H1 (cell line): ENCODE measurements around the gene ADGRF1. TPM values are rescaled to one million over a fixed set of nuclear protein-coding genes. Genes with fewer than 3 reads are reported as not detected.

Experiments
- CTCF ChIA-PET: fragments of 300-600 bp; sonication (Branson Sonifier 250); formaldehyde crosslinking; loops from one replicate; lab custom pipeline; 2021; ENCODE audit not compliant: partially characterized antibody; lab: Charles Lee
- POLR2A ChIA-PET: fragments of 300-600 bp; sonication (Branson Sonifier 250); formaldehyde crosslinking; loops from one replicate; lab custom pipeline; 2021; ENCODE audit warnings: inconsistent platforms; ENCODE audit not compliant: partially characterized antibody; lab: Charles Lee
- DNase-seq, 2 experiments: peaks; one replicate each; pipeline versions ENCODE4 v3.0.0 to v3.0.0-alpha.2; 2010 to 2022; ENCODE audit warnings: low spot score in 2 of 2, low read depth in 1 of 2, mixed read lengths in 1 of 2
- FAIRE-seq: peaks from 2 replicates; lab custom pipeline; 2011; peaks lifted over from hg19 to GRCh38; lab: Jason Lieb, UNC
- H2AFZ ChIP-seq: 2 replicates; pipeline ENCODE4 v1.8.1; 2012; ENCODE audit warnings: low read length, inconsistent platforms
- H2AK5ac ChIP-seq: 2 replicates; pipeline ENCODE4 v1.6.1; 2013; ENCODE audit warnings: low read depth, low read length
- H2BK120ac ChIP-seq: replicated peaks from 2 replicates; pipeline ENCODE3; 2013; ENCODE audit warnings: low read depth, low read length, inconsistent platforms
- H2BK12ac ChIP-seq: 2 replicates; pipeline ENCODE4 v1.6.1; 2013; ENCODE audit warnings: low read depth, low read length
- H2BK15ac ChIP-seq: 2 replicates; pipeline ENCODE4 v1.6.1; 2013; ENCODE audit warnings: low read length
- H2BK20ac ChIP-seq: 2 replicates; pipeline ENCODE4 v1.6.1; 2013; ENCODE audit warnings: low read length
- H2BK5ac ChIP-seq: 2 replicates; pipeline ENCODE4 v1.6.1; 2013; ENCODE audit warnings: low read depth, low read length
- H3K14ac ChIP-seq: 2 replicates; pipeline ENCODE4 v1.6.1; 2013; ENCODE audit warnings: inconsistent platforms; ENCODE audit not compliant: insufficient read length
- H3K18ac ChIP-seq: 2 replicates; pipeline ENCODE4 v1.6.1; 2013; ENCODE audit warnings: low read length; ENCODE audit errors: extremely low read depth
- H3K23ac ChIP-seq: 2 replicates; pipeline ENCODE4 v1.6.1; 2013; ENCODE audit warnings: inconsistent platforms; ENCODE audit not compliant: insufficient read length
- H3K23me2 ChIP-seq: 2 replicates; pipeline ENCODE4 v1.6.1; 2013; ENCODE audit warnings: low read depth, low read length
- H3K27ac ChIP-seq: 2 replicates; pipeline ENCODE4 v1.6.1; 2011; ENCODE audit warnings: low read depth, low read length, inconsistent platforms
- H3K27me3 ChIP-seq, 4 experiments: replicated peaks in 1 of 4; 1 replicate in 1 of 4; 2 replicates in 3 of 4; pipeline versions ENCODE4 v1.6.1 to v1.8.1; 2011 to 2013; ENCODE audit warnings: low read length in 3 of 4, mild to moderate bottlenecking in 3 of 4, inconsistent platforms in 2 of 4, mixed read lengths in 2 of 4, moderate library complexity in 1 of 4; ENCODE audit not compliant: control insufficient read depth in 3 of 4, insufficient read depth in 3 of 4; ENCODE audit errors: extremely low read depth in 1 of 4
- H3K36me3 ChIP-seq, 4 experiments: 2 replicates each; pipeline versions ENCODE4 v1.6.1 to v1.8.1; 2011 to 2013; ENCODE audit warnings: mild to moderate bottlenecking in 4 of 4, low read length in 3 of 4, moderate library complexity in 2 of 4, control low read depth in 1 of 4, inconsistent platforms in 1 of 4; ENCODE audit not compliant: insufficient read depth in 4 of 4, control insufficient read depth in 2 of 4
- H3K4ac ChIP-seq: replicated peaks from 2 replicates; pipeline ENCODE3; 2013; ENCODE audit warnings: low read length, low read depth, mixed read lengths, inconsistent platforms; ENCODE audit not compliant: insufficient read length
- H3K4me1 ChIP-seq, 4 experiments: replicated peaks in 1 of 4; 1 replicate in 1 of 4; 2 replicates in 3 of 4; pipeline versions ENCODE4 v1.6.1 to v1.8.1; 2011 to 2013; ENCODE audit warnings: low read length in 3 of 4, inconsistent platforms in 2 of 4, mixed read lengths in 1 of 4; ENCODE audit not compliant: insufficient read depth in 4 of 4, control insufficient read depth in 3 of 4
- H3K4me2 ChIP-seq, 2 experiments: 2 replicates each; pipeline versions ENCODE4 v1.6.1 to v1.8.1; 2011 to 2013; ENCODE audit warnings: low read depth in 2 of 2, low read length in 2 of 2, control low read depth in 1 of 2, inconsistent platforms in 1 of 2, mild to moderate bottlenecking in 1 of 2; ENCODE audit not compliant: insufficient read depth in 1 of 2
- H3K4me3 ChIP-seq, 4 experiments: fragments of 200-600, 300-600 bp in 1 of 4; sonication (generic), shearing (Covaris generic), sonication (Bioruptor Twin) in 1 of 4; 2 replicates each; pipeline versions ENCODE4 v1.5.1 to v1.8.1; 2011 to 2016; ENCODE audit warnings: low read length in 4 of 4, low read depth in 3 of 4, control low read depth in 2 of 4, inconsistent platforms in 2 of 4, mild to moderate bottlenecking in 2 of 4, mixed read lengths in 1 of 4, moderate library complexity in 1 of 4; ENCODE audit not compliant: insufficient read depth in 2 of 4; ENCODE audit errors: extremely low read depth in 1 of 4
- H3K56ac ChIP-seq: replicated peaks from 2 replicates; pipeline ENCODE3; 2013; ENCODE audit warnings: low read depth, mild to moderate bottlenecking, mixed read lengths, low read length, inconsistent platforms; ENCODE audit not compliant: insufficient read length
- H3K79me1 ChIP-seq: 2 replicates; pipeline ENCODE4 v1.6.1; 2013; ENCODE audit warnings: low read depth, low read length, control low read depth
- H3K79me2 ChIP-seq, 2 experiments: 2 replicates each; pipeline versions ENCODE4 v1.6.1 to v1.8.1; 2012 to 2013; ENCODE audit warnings: low read length in 2 of 2, mild to moderate bottlenecking in 2 of 2, inconsistent platforms in 1 of 2; ENCODE audit not compliant: insufficient read depth in 2 of 2, control insufficient read depth in 1 of 2
- H3K9ac ChIP-seq, 4 experiments: replicated peaks in 1 of 4; 1 replicate in 1 of 4; 2 replicates in 3 of 4; pipeline versions ENCODE4 v1.6.1 to v1.8.1; 2011 to 2013; ENCODE audit warnings: low read depth in 3 of 4, low read length in 3 of 4, control low read depth in 2 of 4, mild to moderate bottlenecking in 2 of 4, moderate library complexity in 2 of 4, inconsistent platforms in 1 of 4; ENCODE audit errors: extremely low read depth in 1 of 4
- H3K9me3 ChIP-seq, 2 experiments: 2 replicates each; pipeline versions ENCODE4 v1.6.1 to v1.8.1; 2012 to 2013; ENCODE audit warnings: mild to moderate bottlenecking in 2 of 2, moderate library complexity in 2 of 2, control low read depth in 1 of 2, inconsistent platforms in 1 of 2, low read depth in 1 of 2, low read length in 1 of 2, mixed read lengths in 1 of 2; ENCODE audit not compliant: insufficient read depth in 2 of 2
- H4K20me1 ChIP-seq, 2 experiments: replicated peaks in 1 of 2; 2 replicates each; pipeline versions ENCODE3 to v1.8.1; 2011 to 2013; ENCODE audit warnings: inconsistent platforms in 2 of 2, low read length in 2 of 2, mild to moderate bottlenecking in 1 of 2; ENCODE audit not compliant: insufficient read depth in 2 of 2, control insufficient read depth in 1 of 2
- H4K5ac ChIP-seq: 2 replicates; pipeline ENCODE4 v1.6.1; 2013; ENCODE audit warnings: low read length, low read depth, mixed read lengths, inconsistent platforms; ENCODE audit not compliant: insufficient read length
- H4K8ac ChIP-seq: 2 replicates; pipeline ENCODE4 v1.8.0; 2013; ENCODE audit warnings: mild to moderate bottlenecking, moderate library complexity, low read length, inconsistent platforms; ENCODE audit not compliant: insufficient read depth; ENCODE audit errors: extremely low read depth
- H4K91ac ChIP-seq: replicated peaks from 2 replicates; pipeline ENCODE3; 2013; ENCODE audit warnings: low read length, mixed read lengths, inconsistent platforms; ENCODE audit not compliant: insufficient read length
- BCL11A ChIP-seq, 2 experiments: IDR thresholded peaks; one replicate each; pipeline ENCODE4 v1.6.1; 2011; ENCODE audit warnings: low read depth in 2 of 2, low read length in 2 of 2, mild to moderate bottlenecking in 2 of 2
- BRCA1 ChIP-seq: IDR thresholded peaks from 2 replicates; pipeline ENCODE4 v1.6.1; 2012; ENCODE audit warnings: low read depth, low read length, improper control_type of control experiment
- CEBPB ChIP-seq: IDR thresholded peaks from 2 replicates; pipeline ENCODE4 v1.6.1; 2012; ENCODE audit warnings: low read depth, low read length
- CHD1 ChIP-seq: IDR thresholded peaks from 2 replicates; pipeline ENCODE4 v1.6.1; 2012; ENCODE audit warnings: low read depth, low read length, improper control_type of control experiment
- FOSL1 ChIP-seq: IDR thresholded peaks from 2 replicates; pipeline ENCODE4 v1.6.1; 2011; ENCODE audit warnings: mild to moderate bottlenecking, low read depth, low read length, moderate library complexity; ENCODE audit not compliant: insufficient read depth
- JUND ChIP-seq: IDR thresholded peaks from 2 replicates; pipeline ENCODE4 v1.6.1; 2011; ENCODE audit warnings: mild to moderate bottlenecking, improper control_type of control experiment, low read length
- NANOG ChIP-seq: IDR thresholded peaks from 2 replicates; pipeline ENCODE4 v1.6.1; 2011; ENCODE audit warnings: low read length, low read depth, mild to moderate bottlenecking, inconsistent platforms; ENCODE audit not compliant: insufficient read depth, poor library complexity, severe bottlenecking
- PHF8 ChIP-seq: fragments of 200-600 bp; sonication (generic); conservative IDR thresholded peaks from 2 replicates; pipeline ENCODE4 v1.7.1; 2012; ENCODE audit warnings: low read depth, mild to moderate bottlenecking, inconsistent platforms, low read length, moderate library complexity
- POLR2A ChIP-seq, 2 experiments: IDR thresholded peaks; 1 replicate in 1 of 2; 2 replicates in 1 of 2; pipeline ENCODE4 v1.6.1; 2011; ENCODE audit warnings: low read depth in 2 of 2, low read length in 2 of 2, mild to moderate bottlenecking in 2 of 2; ENCODE audit errors: control extremely low read depth in 1 of 2
- POLR2AphosphoS5 ChIP-seq: IDR thresholded peaks from 2 replicates; pipeline ENCODE4 v1.6.1; 2011; ENCODE audit warnings: low read depth, low read length
- SP2 ChIP-seq: IDR thresholded peaks from 2 replicates; pipeline ENCODE4 v1.6.1; 2012; ENCODE audit warnings: mild to moderate bottlenecking, low read length, inconsistent platforms
- TCF12 ChIP-seq: IDR thresholded peaks from 2 replicates; pipeline ENCODE4 v1.6.1; 2011; ENCODE audit warnings: low read depth, mild to moderate bottlenecking, low read length
- TEAD4 ChIP-seq: IDR thresholded peaks from 2 replicates; pipeline ENCODE4 v1.6.1; 2012; ENCODE audit warnings: low read depth, low read length, inconsistent platforms, mixed read lengths
- WGBS, 2 experiments: shearing (Covaris generic) in 1 of 2; methylation state at CpG; one replicate each; pipeline versions ENCODE4 v1.1.6 to v1.1.7; 2013 to 2015; ENCODE audit warnings: low lambda C conversion rate in 2 of 2, mixed read lengths in 2 of 2, inconsistent platforms in 1 of 2, low coverage in 1 of 2, missing lambda C conversion rate in 1 of 2; ENCODE audit not compliant: insufficient replicate concordance in 2 of 2, insufficient coverage in 1 of 2, insufficient read length in 1 of 2; ENCODE audit errors: extremely low coverage in 1 of 2, missing lambda C conversion rate in 1 of 2; 5-methylcytosine and 5-hydroxymethylcytosine counted together
- polyA plus RNA-seq, 7 experiments: library from polyadenylated mRNA; depleted of rRNA in 3 of 7; stranded (reverse) in 5 of 7; unstranded in 2 of 7; fragments of >200 nt in 5 of 7; fragments of 200-250 nt in 2 of 7; gene quantifications; 1 replicate in 5 of 7; 2 replicates in 1 of 7; 4 replicates in 1 of 7; pipeline versions ENCODE4 v1.2.1 to v1.2.3, GENCODE V29; 2011 to 2013; ENCODE audit warnings: missing spikeins in 2 of 7, mixed read lengths in 2 of 7
- total RNA-seq: library from RNA; stranded (reverse); fragmentation: NEBNext Ultra II Directional; extraction: Animal tissue kit (Norgen Biotek cat#: 25700); gene quantifications from 2 replicates; pipeline ENCODE4 v1.2.1, GENCODE V29; 2021
- TF ChIP-seq, protein P1 (sequence below), 3 experiments: IDR thresholded peaks; 1 replicate in 2 of 3; 2 replicates in 1 of 3; pipeline versions ENCODE4 v1.5.1 to v1.6.1; 2011; ENCODE audit warnings: low read length in 3 of 3, mild to moderate bottlenecking in 3 of 3, inconsistent platforms in 2 of 3, low read depth in 1 of 3, moderate library complexity in 1 of 3; ENCODE audit not compliant: insufficient read depth in 1 of 3; ENCODE audit errors: control extremely low read depth in 1 of 3

The ADGRF1 gene
- total and polyA plus RNA-seq, 2 of the 8 experiments (the other 6 are each of a cell fraction or from before 2014, with no cell fraction given), result not detected

GRCh38 chr6:46972531-46972930 lies 69.6 kb downstream of the ADGRF1 start:
- H3K9me3 ChIP-seq, result no peaks in the 10 kb centered on the region
- no peak overlapping the region for H3K4me3 ChIP-seq
- no peak overlapping the region for H3K27ac ChIP-seq
- no peaks in the 10 kb centered on the region for H3K23me2 ChIP-seq
- H2BK120ac ChIP-seq, result no peak overlapping the region
- no peak overlapping the region for H4K5ac ChIP-seq
- H3K4me1 ChIP-seq, result no peaks in the 10 kb centered on the region
- H2BK5ac ChIP-seq, result no peak overlapping the region
- 84% methylated on average over 1 of the region's 1 CpG; no CpG with 5 or more reads in 1 of the 2 experiments for WGBS, 2 experiments
- no peak overlapping the region for H3K14ac ChIP-seq
- H3K27me3 ChIP-seq, result no peaks in the 10 kb centered on the region
- H3K18ac ChIP-seq, result no peak overlapping the region
- ChIA-PET POLR2A (no interaction called here), CTCF (interaction anchor here (1.5 kb wide), 1 partner anchor 37 kb away, joined by 3 read pairs; no protein-coding TSS in a partner anchor)
- H2BK20ac ChIP-seq, result no peak overlapping the region
- no peaks in the 10 kb centered on the region for H4K20me1 ChIP-seq
- no peak overlapping the region for H3K56ac ChIP-seq
- no peak overlapping the region for H4K91ac ChIP-seq
- H3K4me2 ChIP-seq, result no peak overlapping the region
- H2BK12ac ChIP-seq, result no peak overlapping the region
- no peak overlapping the region for H2BK15ac ChIP-seq
- TF ChIP-seq TEAD4 (no peak), NANOG (no peak), JUND (no peak), SP2 (no peak), PHF8 (no peak), FOSL1 (no peak), POLR2A (IDR thresholded peaks at IDR 0.05; ENCODE audit: control extremely low read depth in 1 of 2, low read depth in 2 of 2, low read length in 2 of 2) (no peak), CEBPB (no peak), TCF12 (no peak), BRCA1 (no peak), POLR2AphosphoS5 (no peak), BCL11A (IDR thresholded peaks at IDR 0.05; ENCODE audit: low read depth in 2 of 2, low read length in 2 of 2) (no peak), CHD1 (no peak)
- TF ChIP-seq, protein P1, sequence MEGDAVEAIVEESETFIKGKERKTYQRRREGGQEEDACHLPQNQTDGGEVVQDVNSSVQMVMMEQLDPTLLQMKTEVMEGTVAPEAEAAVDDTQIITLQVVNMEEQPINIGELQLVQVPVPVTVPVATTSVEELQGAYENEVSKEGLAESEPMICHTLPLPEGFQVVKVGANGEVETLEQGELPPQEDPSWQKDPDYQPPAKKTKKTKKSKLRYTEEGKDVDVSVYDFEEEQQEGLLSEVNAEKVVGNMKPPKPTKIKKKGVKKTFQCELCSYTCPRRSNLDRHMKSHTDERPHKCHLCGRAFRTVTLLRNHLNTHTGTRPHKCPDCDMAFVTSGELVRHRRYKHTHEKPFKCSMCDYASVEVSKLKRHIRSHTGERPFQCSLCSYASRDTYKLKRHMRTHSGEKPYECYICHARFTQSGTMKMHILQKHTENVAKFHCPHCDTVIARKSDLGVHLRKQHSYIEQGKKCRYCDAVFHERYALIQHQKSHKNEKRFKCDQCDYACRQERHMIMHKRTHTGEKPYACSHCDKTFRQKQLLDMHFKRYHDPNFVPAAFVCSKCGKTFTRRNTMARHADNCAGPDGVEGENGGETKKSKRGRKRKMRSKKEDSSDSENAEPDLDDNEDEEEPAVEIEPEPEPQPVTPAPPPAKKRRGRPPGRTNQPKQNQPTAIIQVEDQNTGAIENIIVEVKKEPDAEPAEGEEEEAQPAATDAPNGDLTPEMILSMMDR (IDR thresholded peaks at IDR 0.05; ENCODE audit: control extremely low read depth in 1 of 3, insufficient read depth in 1 of 3, low read depth in 1 of 3, low read length in 3 of 3), result no peak
- TF ChIP-seq, all 59 proteins: peak for 0
- H3K79me2 ChIP-seq, result no peaks in the 10 kb centered on the region
- no peaks in the 10 kb centered on the region for H3K79me1 ChIP-seq
- no peaks in the 10 kb centered on the region for H3K36me3 ChIP-seq
- FAIRE-seq, result no peak
- H3K9ac ChIP-seq, result no peak overlapping the region
- no peak overlapping the region for H3K23ac ChIP-seq
- no peak overlapping the region for H4K8ac ChIP-seq
- H2AK5ac ChIP-seq, result no peak overlapping the region
- H3K4ac ChIP-seq, result no peak overlapping the region
- DNase-seq, result no peak
- H2AFZ ChIP-seq, result no peak overlapping the region
